HAP-1 (cell line): ENCODE data around the gene BRD1.
A peak's percentile ranks its signal among the peaks of the same experiment; 100 is the strongest.

Source experiments
- DNase-seq, 2 experiments: peaks; one replicate each; pipeline ENCODE4 v3.0.0-alpha.2; 2016 to 2020; ENCODE audit warnings: low spot score in 2 of 2
- H3K27me3 ChIP-seq: fragments of 250-450 bp; sonication (Bioruptor Pico); 2 replicates; pipeline ENCODE4 v1.5.1; 2020; ENCODE audit warnings: low read depth, mild to moderate bottlenecking, moderate library complexity
- H3K36me3 ChIP-seq: fragments of 250-450 bp; sonication (Bioruptor Pico); replicated peaks from 2 replicates; pipeline ENCODE4 v1.5.1; 2020; ENCODE audit warnings: mild to moderate bottlenecking
- H3K4me1 ChIP-seq: fragments of 250-450 bp; sonication (Bioruptor Pico); 2 replicates; pipeline ENCODE4 v1.5.1; 2020; ENCODE audit warnings: mild to moderate bottlenecking
- H3K4me3 ChIP-seq: fragments of 250-450 bp; sonication (Bioruptor Pico); 2 replicates; pipeline ENCODE4 v1.5.1; 2020; ENCODE audit warnings: mild to moderate bottlenecking, moderate library complexity
- H3K9me3 ChIP-seq: fragments of 250-450 bp; sonication (Bioruptor Pico); 2 replicates; pipeline ENCODE4 v1.5.1; 2020; ENCODE audit warnings: mild to moderate bottlenecking, moderate library complexity
- in situ Hi-C: fragments of 300-500 bp; cut with MboI; formaldehyde crosslinking; loops from 3 replicates; pipeline ENCODE4 v1.14.3; 2020; ENCODE audit warnings: low sequenced_read_pairs, inconsistent platforms, mixed read lengths

BRD1 gene

GRCh38 chr22:49738566-49738965 is 89.1 kb downstream of the BRD1 start:
- DNase-seq: no peak
- Histone ChIP-seq H3K9me3 (peaks cover 6% of the 10 kb centered on the region; the same call in 1 of the 2 replicates), H3K4me1 (no peaks in the 10 kb centered on the region), H3K36me3 (no peaks in the 10 kb centered on the region), H3K4me3 (no peak overlapping the region), H3K27me3 (no peaks in the 10 kb centered on the region)
- in situ Hi-C loops: no loop called here

GRCh38 chr22:49738006-49738405 is 89.7 kb downstream of the BRD1 start:
- no peaks in the 10 kb centered on the region for H3K36me3 ChIP-seq
- no peaks in the 10 kb centered on the region for H3K4me1 ChIP-seq
- in situ Hi-C loops: no loop called here
- peaks cover 6% of the 10 kb centered on the region; the same call in 1 of the 2 replicates for H3K9me3 ChIP-seq
- no peak for DNase-seq
- no peaks in the 10 kb centered on the region for H3K27me3 ChIP-seq
- no peak overlapping the region for H3K4me3 ChIP-seq

GRCh38 chr22:49737101-49737551 is 90.5 kb downstream of the BRD1 start:
- peaks cover 6% of the 10 kb centered on the region; the same call in 1 of the 2 replicates for H3K9me3 ChIP-seq
- H3K27me3 ChIP-seq: no peaks in the 10 kb centered on the region
- in situ Hi-C loops: no loop called here
- no peak for DNase-seq
- no peak overlapping the region for H3K4me3 ChIP-seq
- H3K36me3 ChIP-seq: no peaks in the 10 kb centered on the region
- no peaks in the 10 kb centered on the region for H3K4me1 ChIP-seq

GRCh38 chr22:49736538-49736937 is 91.1 kb downstream of the BRD1 start:
- DNase-seq: no peak
- Histone ChIP-seq H3K4me1 (no peaks in the 10 kb centered on the region), H3K9me3 (peaks cover 4% of the 10 kb centered on the region; the same call in 1 of the 2 replicates), H3K36me3 (no peaks in the 10 kb centered on the region), H3K27me3 (no peaks in the 10 kb centered on the region), H3K4me3 (no peak overlapping the region)
- in situ Hi-C loops: no loop called here

GRCh38 chr22:49735901-49736421 is 91.7 kb downstream of the BRD1 start:
- no peaks in the 10 kb centered on the region for H3K36me3 ChIP-seq
- H3K4me3 ChIP-seq: no peak overlapping the region
- H3K27me3 ChIP-seq: 0 out of 2 replicates have a peak, but pooled peaks cover under 1% of the 10 kb centered on the region
- no peak for DNase-seq
- peaks cover 4% of the 10 kb centered on the region; the same call in 1 of the 2 replicates for H3K9me3 ChIP-seq
- in situ Hi-C loops: no loop called here
- no peaks in the 10 kb centered on the region for H3K4me1 ChIP-seq

- Histone ChIP-seq H3K4me1 (no peaks in the 10 kb centered on the region), H3K36me3 (no peaks in the 10 kb centered on the region), H3K27me3 (0 out of 2 replicates have a peak, but pooled peaks cover 3% of the 10 kb centered on the region), H3K4me3 (no peak overlapping the region), H3K9me3 (peaks cover 4% of the 10 kb centered on the region; the same call in 1 of the 2 replicates)
- peak in 1 of 2 experiments; percentile 68 for DNase-seq
- in situ Hi-C loops: no loop called here
These were observed 92.2 kb downstream of the BRD1 start for GRCh38 chr22:49735411-49735900.

GRCh38 chr22:49734882-49735281 is 92.8 kb downstream of the BRD1 start:
- no peak for DNase-seq
- Histone ChIP-seq H3K27me3 (0 out of 2 replicates have a peak, but pooled peaks cover 5% of the 10 kb centered on the region), H3K36me3 (no peaks in the 10 kb centered on the region), H3K4me3 (no peak overlapping the region), H3K4me1 (no peaks in the 10 kb centered on the region), H3K9me3 (peaks cover 4% of the 10 kb centered on the region; the same call in 1 of the 2 replicates)
- in situ Hi-C loops: no loop called here

- Histone ChIP-seq H3K36me3 (no peaks in the 10 kb centered on the region), H3K4me1 (no peaks in the 10 kb centered on the region), H3K9me3 (peaks cover 1% of the 10 kb centered on the region; the same call in 1 of the 2 replicates), H3K27me3 (peaks cover 8% of the 10 kb centered on the region), H3K4me3 (no peak overlapping the region)
- DNase-seq: no peak
- in situ Hi-C loops: no loop called here
These were observed 93.3 kb downstream of the BRD1 start for GRCh38 chr22:49734390-49734789.

GRCh38 chr22:49733631-49734030 is 94.0 kb downstream of the BRD1 start:
- Histone ChIP-seq H3K4me3 (no peak overlapping the region), H3K27me3 (peaks cover 16% of the 10 kb centered on the region), H3K4me1 (no peaks in the 10 kb centered on the region), H3K9me3 (no peaks in the 10 kb centered on the region), H3K36me3 (no peaks in the 10 kb centered on the region)
- DNase-seq: no peak
- in situ Hi-C loops: no loop called here

- in situ Hi-C loops: no loop called here
- Histone ChIP-seq H3K27me3 (peaks cover 41% of the 10 kb centered on the region), H3K9me3 (no peaks in the 10 kb centered on the region), H3K4me1 (no peaks in the 10 kb centered on the region), H3K4me3 (no peak overlapping the region), H3K36me3 (no peaks in the 10 kb centered on the region)
- DNase-seq: no peak
These were observed 97.0 kb downstream of the BRD1 start for GRCh38 chr22:49730656-49731055.

GRCh38 chr22:49728570-49729271 is 99.0 kb downstream of the BRD1 start:
- no peaks in the 10 kb centered on the region for H3K9me3 ChIP-seq
- H3K27me3 ChIP-seq: peaks cover 50% of the 10 kb centered on the region
- no peak for DNase-seq
- H3K4me3 ChIP-seq: no peak overlapping the region
- H3K36me3 ChIP-seq: no peaks in the 10 kb centered on the region
- peaks cover 3% of the 10 kb centered on the region; the same call in 1 of the 2 replicates for H3K4me1 ChIP-seq
- in situ Hi-C loops: no loop called here

- no peaks in the 10 kb centered on the region for H3K36me3 ChIP-seq
- H3K4me1 ChIP-seq: peaks cover 3% of the 10 kb centered on the region; the same call in 1 of the 2 replicates
- in situ Hi-C loops: no loop called here
- no peak overlapping the region for H3K4me3 ChIP-seq
- H3K9me3 ChIP-seq: no peaks in the 10 kb centered on the region; the same call in 1 of the 2 replicates
- no peak for DNase-seq
- peaks cover 50% of the 10 kb centered on the region for H3K27me3 ChIP-seq
These were observed 99.6 kb downstream of the BRD1 start for GRCh38 chr22:49727881-49728569.

- Histone ChIP-seq H3K4me3 (no peak overlapping the region), H3K9me3 (no peaks in the 10 kb centered on the region; the same call in 1 of the 2 replicates), H3K27me3 (peaks cover 50% of the 10 kb centered on the region), H3K4me1 (peaks cover 3% of the 10 kb centered on the region; the same call in 1 of the 2 replicates), H3K36me3 (no peaks in the 10 kb centered on the region)
- no peak for DNase-seq
- in situ Hi-C loops: no loop called here
These were observed 100.3 kb downstream of the BRD1 start for GRCh38 chr22:49727191-49727880.
